Trophoblast cell (in vitro differentiated cells and primary cell): ENCODE measurements around the gene FARSA.
A peak's percentile ranks its signal among the peaks of the same experiment; 100 is the strongest.

Experiments
- DNase-seq, 2 donors: peaks; one replicate each; pipeline ENCODE4 v3.0.0-alpha.2; 2016
- H2AFZ ChIP-seq: 2 replicates; pipeline ENCODE4 v1.6.1; 2013; ENCODE audit warnings: low read length, moderate library complexity, mild to moderate bottlenecking; ENCODE audit not compliant: insufficient read depth, poor library complexity
- H2AK5ac ChIP-seq: 2 replicates; pipeline ENCODE4 v1.6.1; 2013; ENCODE audit warnings: mild to moderate bottlenecking, low read length
- H2BK120ac ChIP-seq: 2 replicates; pipeline ENCODE4 v1.6.1; 2013; ENCODE audit warnings: low read length, mild to moderate bottlenecking, moderate library complexity; ENCODE audit not compliant: insufficient read depth, poor library complexity
- H2BK12ac ChIP-seq: 2 replicates; pipeline ENCODE4 v1.6.1; 2013; ENCODE audit warnings: mild to moderate bottlenecking, low read length, moderate library complexity
- H2BK5ac ChIP-seq: 2 replicates; pipeline ENCODE4 v1.6.1; 2013; ENCODE audit warnings: low read length, low read depth, moderate library complexity, mild to moderate bottlenecking; ENCODE audit not compliant: poor library complexity
- H3K14ac ChIP-seq: 2 replicates; pipeline ENCODE4 v1.6.1; 2013; ENCODE audit warnings: mild to moderate bottlenecking, low read length
- H3K18ac ChIP-seq: 2 replicates; pipeline ENCODE4 v1.6.1; 2013; ENCODE audit warnings: mild to moderate bottlenecking, low read length
- H3K23ac ChIP-seq: 2 replicates; pipeline ENCODE4 v1.6.1; 2013; ENCODE audit warnings: low read length
- H3K27ac ChIP-seq: 2 replicates; pipeline ENCODE4 v1.5.1; 2013; ENCODE audit warnings: low read depth, mild to moderate bottlenecking, inconsistent platforms, low read length, moderate library complexity
- H3K27me3 ChIP-seq: 2 replicates; pipeline ENCODE4 v1.6.1; 2013; ENCODE audit warnings: inconsistent platforms, mild to moderate bottlenecking, low read length, moderate library complexity; ENCODE audit not compliant: insufficient read depth
- H3K36me3 ChIP-seq, 2 experiments: 1 replicate in 1 of 2; 2 replicates in 1 of 2; pipeline ENCODE4 v1.6.1; 2013; ENCODE audit warnings: low read length in 2 of 2, mild to moderate bottlenecking in 2 of 2, moderate library complexity in 1 of 2; ENCODE audit not compliant: insufficient read depth in 2 of 2, control insufficient read depth in 1 of 2
- H3K4ac ChIP-seq: 2 replicates; pipeline ENCODE4 v1.6.1; 2013; ENCODE audit warnings: low read depth, mild to moderate bottlenecking, low read length, moderate library complexity
- H3K4me1 ChIP-seq, 2 experiments: 1 replicate in 1 of 2; 2 replicates in 1 of 2; pipeline ENCODE4 v1.6.1; 2013; ENCODE audit warnings: low read length in 2 of 2, mild to moderate bottlenecking in 2 of 2, moderate library complexity in 1 of 2; ENCODE audit not compliant: insufficient read depth in 2 of 2, control insufficient read depth in 1 of 2
- H3K4me2 ChIP-seq: 2 replicates; pipeline ENCODE4 v1.6.1; 2013; ENCODE audit warnings: inconsistent platforms, mild to moderate bottlenecking, low read length, moderate library complexity
- H3K4me3 ChIP-seq: 2 replicates; pipeline ENCODE4 v1.5.1; 2013; ENCODE audit warnings: mild to moderate bottlenecking, low read depth, low read length, inconsistent platforms
- H3K79me1 ChIP-seq: one replicate; pipeline ENCODE4 v1.6.1; 2013; ENCODE audit warnings: low read length
- H3K79me2 ChIP-seq: 2 replicates; pipeline ENCODE4 v1.6.1; 2013; ENCODE audit warnings: low read length, mild to moderate bottlenecking; ENCODE audit not compliant: control insufficient read depth, insufficient read depth, poor library complexity
- H3K9ac ChIP-seq: 2 replicates; pipeline ENCODE4 v1.6.1; 2013; ENCODE audit warnings: mild to moderate bottlenecking, low read length
- H3K9me3 ChIP-seq: 2 replicates; pipeline ENCODE4 v1.6.1; 2013; ENCODE audit warnings: low read depth, mild to moderate bottlenecking, control low read depth, inconsistent platforms, low read length; ENCODE audit not compliant: insufficient read depth
- H4K12ac ChIP-seq: 2 replicates; pipeline ENCODE4 v1.6.1; 2013; ENCODE audit warnings: low read depth, mild to moderate bottlenecking, low read length, moderate library complexity
- H4K8ac ChIP-seq: 2 replicates; pipeline ENCODE4 v1.6.1; 2013; ENCODE audit warnings: low read depth, mild to moderate bottlenecking, low read length, moderate library complexity
- H4K91ac ChIP-seq: one replicate; pipeline ENCODE4 v1.6.1; 2013; ENCODE audit warnings: low read depth, mild to moderate bottlenecking, low read length, moderate library complexity
- WGBS: extraction: QIAGEN DNeasy Blood & Tissue Kit; methylation state at CpG from one replicate; pipeline ENCODE4 v1.1.7; 2013; ENCODE audit warnings: missing lambda C conversion rate; ENCODE audit not compliant: insufficient read length, insufficient coverage; ENCODE audit errors: extremely low coverage; 5-methylcytosine and 5-hydroxymethylcytosine counted together

The FARSA gene

GRCh38 chr19:12948612-12949362 is 15.3 kb upstream of the FARSA start:
- Histone ChIP-seq H3K14ac (no peak overlapping the region), H3K27ac (no peak overlapping the region), H3K23ac (no peak overlapping the region), H3K4me3 (no peak overlapping the region), H3K36me3 (peaks cover 62 to 67% of the 10 kb centered on the region in 2 experiments), H2BK12ac (no peak overlapping the region), H2BK5ac (no peak overlapping the region), H3K27me3 (no peaks in the 10 kb centered on the region), H2BK120ac (no peak overlapping the region), H2AK5ac (no peak overlapping the region), H3K9ac (no peak overlapping the region), H3K9me3 (peaks cover 2% of the 10 kb centered on the region), H3K79me1 (peaks cover 8% of the 10 kb centered on the region), H3K18ac (peak overlapping the region; percentile 38), H4K91ac (no peak overlapping the region), H2AFZ (no peak overlapping the region), H3K79me2 (peaks cover 4% of the 10 kb centered on the region), H3K4ac (no peak overlapping the region), H4K12ac (no peak overlapping the region), H4K8ac (no peak overlapping the region), H3K4me1 (peaks cover 0 to 2% of the 10 kb centered on the region in 2 experiments), H3K4me2 (no peak overlapping the region)
- WGBS, result no CpG with 5 or more reads among the region's 30 CpGs
- no peak for DNase-seq

DNA sequence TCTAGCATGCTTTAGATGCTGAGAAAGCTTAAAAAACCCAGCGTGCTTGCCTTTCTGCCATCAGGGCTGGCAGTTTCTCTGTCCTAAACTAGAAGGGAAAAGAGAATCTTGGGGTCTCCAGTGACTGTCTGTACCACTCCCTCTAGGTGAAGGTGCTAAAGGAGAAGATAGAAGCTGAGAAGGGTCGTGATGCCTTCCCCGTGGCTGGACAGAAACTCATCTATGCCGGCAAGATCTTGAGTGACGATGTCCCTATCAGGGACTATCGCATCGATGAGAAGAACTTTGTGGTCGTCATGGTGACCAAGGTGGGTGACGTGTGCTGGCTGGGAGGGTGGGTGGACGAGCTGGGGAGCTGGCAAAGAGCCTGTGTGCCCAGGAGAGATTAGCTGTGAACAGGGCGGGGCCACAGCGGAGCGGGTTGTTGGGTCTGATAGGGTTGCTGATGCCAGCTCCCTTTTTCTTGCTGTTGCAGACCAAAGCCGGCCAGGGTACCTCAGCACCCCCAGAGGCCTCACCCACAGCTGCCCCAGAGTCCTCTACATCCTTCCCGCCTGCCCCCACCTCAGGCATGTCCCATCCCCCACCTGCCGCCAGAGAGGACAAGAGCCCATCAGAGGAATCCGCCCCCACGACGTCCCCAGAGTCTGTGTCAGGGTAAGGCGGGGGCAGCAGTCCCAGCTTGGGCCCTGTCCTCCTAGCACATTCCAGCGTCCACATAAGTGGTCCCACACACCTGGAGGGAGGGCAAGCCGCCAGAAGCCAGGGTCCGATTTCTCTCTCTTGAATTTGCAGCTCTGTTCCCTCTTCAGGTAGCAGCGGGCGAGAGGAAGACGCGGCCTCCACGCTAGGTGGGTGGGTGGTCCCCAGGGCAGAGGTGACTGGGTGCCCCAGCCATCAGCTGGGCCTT is 14.4 kb upstream of the FARSA start:
- Histone ChIP-seq H3K23ac (no peak overlapping the region), H3K9ac (no peak overlapping the region), H3K79me2 (peaks cover 4% of the 10 kb centered on the region), H3K18ac (peak overlapping the region; percentile 38), H4K8ac (no peak overlapping the region), H3K4me3 (no peak overlapping the region), H3K79me1 (peaks cover 8% of the 10 kb centered on the region), H3K4ac (peak overlapping the region; percentile 18), H4K91ac (no peak overlapping the region), H4K12ac (no peak overlapping the region), H3K36me3 (peaks cover 62 to 67% of the 10 kb centered on the region in 2 experiments), H2AK5ac (no peak overlapping the region), H2BK5ac (no peak overlapping the region), H2AFZ (no peak overlapping the region), H3K9me3 (peaks cover 2% of the 10 kb centered on the region), H3K4me2 (no peak overlapping the region), H3K27ac (no peak overlapping the region), H2BK120ac (no peak overlapping the region), H3K14ac (no peak overlapping the region), H2BK12ac (no peak overlapping the region), H3K4me1 (peaks cover 0 to 8% of the 10 kb centered on the region in 2 experiments), H3K27me3 (no peaks in the 10 kb centered on the region)
- DNase-seq, result no peak
- no CpG with 5 or more reads among the region's 28 CpGs for WGBS

GRCh38 chr19:12946731-12947496 is 13.4 kb upstream of the FARSA start:
- Histone ChIP-seq H3K4me3 (peak overlapping the region; percentile 97), H3K14ac (no peak overlapping the region), H3K4ac (peak overlapping the region; percentile 57), H4K91ac (no peak overlapping the region), H2AK5ac (no peak overlapping the region), H3K9ac (peak overlapping the region; percentile 14), H3K23ac (no peak overlapping the region), H3K4me2 (peak overlapping the region; percentile 95), H3K27ac (no peak overlapping the region), H3K9me3 (peaks cover 2% of the 10 kb centered on the region), H3K27me3 (no peaks in the 10 kb centered on the region), H4K8ac (peak overlapping the region; percentile 13), H3K4me1 (peaks cover 0 to 8% of the 10 kb centered on the region in 2 experiments), H3K79me1 (peaks cover 8% of the 10 kb centered on the region), H2AFZ (no peak overlapping the region), H4K12ac (no peak overlapping the region), H2BK120ac (no peak overlapping the region), H2BK12ac (no peak overlapping the region), H2BK5ac (no peak overlapping the region), H3K18ac (no peak overlapping the region), H3K79me2 (peaks cover 4% of the 10 kb centered on the region), H3K36me3 (peaks cover 63 to 67% of the 10 kb centered on the region in 2 experiments)
- no peak for DNase-seq
- WGBS, result no CpG with 5 or more reads among the region's 14 CpGs

DNA sequence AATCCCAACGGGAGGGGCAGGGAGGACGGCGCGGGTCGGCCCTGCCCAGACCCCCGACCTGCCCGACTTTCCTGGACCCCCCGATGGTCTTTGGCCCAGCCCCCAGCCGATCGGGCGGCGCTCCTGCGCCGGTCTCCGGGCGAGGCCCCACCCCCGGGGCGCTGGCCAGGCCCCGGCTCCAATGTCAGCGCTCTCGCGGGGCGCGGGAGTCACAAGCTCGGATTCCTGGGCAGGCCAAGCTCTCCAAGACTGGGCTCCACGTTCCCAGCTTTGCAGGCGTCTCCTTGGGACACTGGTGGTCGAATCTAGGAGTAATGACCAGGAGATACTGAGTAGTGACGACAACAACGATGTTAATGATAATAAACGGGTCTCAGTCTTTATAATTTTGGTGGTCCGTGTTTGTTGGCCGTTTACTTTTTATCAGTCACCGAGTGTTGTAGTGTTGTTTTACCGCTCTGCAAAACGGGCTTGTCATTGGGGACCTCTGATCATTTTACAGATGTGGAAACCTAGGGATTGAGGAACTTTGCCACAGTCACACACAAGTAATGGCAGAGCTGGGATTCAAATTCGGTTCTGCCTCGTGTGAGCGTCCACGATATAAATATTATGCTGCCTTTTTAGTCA is 12.7 kb upstream of the FARSA start:
- Histone ChIP-seq H3K79me2 (peaks cover 4% of the 10 kb centered on the region), H2AFZ (no peak overlapping the region), H3K14ac (peak overlapping the region; percentile 73), H3K27me3 (no peaks in the 10 kb centered on the region), H2BK12ac (no peak overlapping the region), H3K4me1 (peaks cover 0 to 8% of the 10 kb centered on the region in 2 experiments), H3K27ac (peak overlapping the region; percentile 98), H3K9me3 (peaks cover 2% of the 10 kb centered on the region), H3K18ac (no peak overlapping the region), H2BK120ac (peak overlapping the region; percentile 54), H4K8ac (peak overlapping the region; percentile 79), H2AK5ac (no peak overlapping the region), H3K36me3 (peaks cover 65 to 68% of the 10 kb centered on the region in 2 experiments), H3K23ac (no peak overlapping the region), H3K4ac (peak overlapping the region; percentile 13), H3K79me1 (peaks cover 8% of the 10 kb centered on the region), H3K4me2 (peak overlapping the region; percentile 95), H4K91ac (peak overlapping the region; percentile 86), H2BK5ac (peak overlapping the region; percentile 84), H4K12ac (no peak overlapping the region), H3K4me3 (peak overlapping the region; percentile 97), H3K9ac (peak overlapping the region; percentile 79)
- DNase-seq, result peak; percentile 72 to 75
- no CpG with 5 or more reads among the region's 40 CpGs for WGBS
